Pons (tissue), 1 donor: ENCODE measurements around the gene TMEM170A.
A peak's percentile ranks its signal among the peaks of the same experiment; 100 is the strongest.

Experiments
- DNase-seq: peaks from one replicate; pipeline ENCODE4 v3.0.0-alpha.2; 2016; ENCODE audit warnings: low spot score

Gene TMEM170A

GRCh38 chr16:75464122-75464918 is at the start of gene TMEM170A:
Gene TMEM170A (minus strand): TSS chr16:75464689. CDS start chr16:75464600, 89 bp downstream.
- peak; percentile 99 for DNase-seq

GRCh38 chr16:75506574-75506973 is 42.1 kb upstream of the TMEM170A start:
- DNase-seq: peak; percentile 34

- DNase-seq: no peak
These were observed 41.6 kb upstream of the TMEM170A start for GRCh38 chr16:75506107-75506506.

GRCh38 chr16:75503801-75504200 is 39.3 kb upstream of the TMEM170A start:
- DNase-seq: no peak

- DNase-seq: no peak
These were observed 38.6 kb upstream of the TMEM170A start for GRCh38 chr16:75502916-75503605.

GRCh38 chr16:75501820-75502219 is 37.3 kb upstream of the TMEM170A start:
- peak; percentile 51 for DNase-seq

GRCh38 chr16:75501359-75501758 is 36.9 kb upstream of the TMEM170A start:
- DNase-seq: no peak

GRCh38 chr16:75498605-75499322 is 34.3 kb upstream of the TMEM170A start:
- peak; percentile 59 for DNase-seq

- peak; percentile 40 for DNase-seq
These were observed 33.1 kb upstream of the TMEM170A start for GRCh38 chr16:75497558-75497957.

GRCh38 chr16:75495076-75495674 is 30.7 kb upstream of the TMEM170A start, which contains the start of gene CHST6:
Gene CHST6 (minus strand): TSS chr16:75495441. CDS start chr16:75479828, 15,613 bp downstream.
- peak; percentile 75 for DNase-seq

GRCh38 chr16:75494661-75495075 is 30.2 kb upstream of the TMEM170A start:
- DNase-seq: no peak

GRCh38 chr16:75494184-75494583 is 29.7 kb upstream of the TMEM170A start:
- DNase-seq: no peak

- DNase-seq: peak; percentile 93
These were observed 27.4 kb upstream of the TMEM170A start for GRCh38 chr16:75491876-75492275.

GRCh38 chr16:75488322-75488721 is 23.8 kb upstream of the TMEM170A start:
- DNase-seq: no peak

GRCh38 chr16:75486676-75487313 is 22.3 kb upstream of the TMEM170A start:
- DNase-seq: no peak

GRCh38 chr16:75486014-75486675 is 21.7 kb upstream of the TMEM170A start:
- DNase-seq: no peak

GRCh38 chr16:75485230-75486013 is 20.9 kb upstream of the TMEM170A start:
- no peak for DNase-seq

- no peak for DNase-seq
These were observed 18.7 kb upstream of the TMEM170A start for GRCh38 chr16:75483222-75483621.

GRCh38 chr16:75482434-75483205 is 18.1 kb upstream of the TMEM170A start:
- no peak for DNase-seq
